Caco-2 (cell line): Measurements from ENCODE around the gene MSLN. TPM values are rescaled to one million over a fixed set of nuclear protein-coding genes. Genes with fewer than 3 reads are reported as not detected.

Source experiments
- BruUV-seq: library from RNA; stranded (reverse); fragments of 400-500 nt; replicated peaks from 2 replicates; lab custom pipeline; 2021; lab: Mats Ljungman, UMichigan
- CTCF ChIA-PET: fragments of 300-600 bp; sonication (Branson Sonifier 250); formaldehyde crosslinking; loops from one replicate; lab custom pipeline; 2022; ENCODE audit warnings: antibody characterized with exemption; lab: Charles Lee
- POLR2A ChIA-PET: fragments of 300-600 bp; sonication (Branson Sonifier 250); formaldehyde crosslinking; loops from one replicate; lab custom pipeline; 2022; ENCODE audit warnings: antibody characterized with exemption; lab: Charles Lee
- DNase-seq, 2 experiments: peaks; one replicate each; pipeline versions ENCODE4 v3.0.0 to v3.0.0-alpha.2; 2020 to 2022
- H3K27me3 ChIP-seq: replicated peaks from 2 replicates; pipeline ENCODE4 v1.6.0; 2011; ENCODE audit warnings: low read length; ENCODE audit not compliant: control insufficient read depth, insufficient read depth
- H3K36me3 ChIP-seq: 2 replicates; pipeline ENCODE4 v1.5.1; 2011; ENCODE audit warnings: low read length; ENCODE audit not compliant: control insufficient read depth, insufficient read depth
- H3K4me1 ChIP-seq: fragments of 250-450 bp; sonication (Bioruptor Pico); 2 replicates; pipeline ENCODE4 v1.5.1; 2020; ENCODE audit warnings: mild to moderate bottlenecking
- H3K4me3 ChIP-seq: 2 replicates; pipeline ENCODE4 v1.5.1; 2011; ENCODE audit warnings: low read depth, mild to moderate bottlenecking, control low read depth, low read length
- H3K9me3 ChIP-seq: fragments of 250-450 bp; sonication (Bioruptor Pico); 2 replicates; pipeline ENCODE4 v1.5.1; 2020; ENCODE audit warnings: mild to moderate bottlenecking, moderate library complexity
- H3K27ac Mint-ChIP-seq: one replicate; pipeline ENCODE4 v1.8.0; 2022; ENCODE audit warnings: mixed read lengths; ENCODE audit not compliant: unreplicated experiment
- H3K27me3 Mint-ChIP-seq: one replicate; pipeline ENCODE4 v1.8.0; 2022; ENCODE audit warnings: mixed read lengths; ENCODE audit not compliant: insufficient read depth, unreplicated experiment
- H3K36me3 Mint-ChIP-seq: one replicate; pipeline ENCODE4 v1.8.0; 2022; ENCODE audit warnings: mild to moderate bottlenecking, mixed read lengths; ENCODE audit not compliant: insufficient read depth, unreplicated experiment
- H3K4me1 Mint-ChIP-seq: one replicate; pipeline ENCODE4 v1.8.0; 2022; ENCODE audit warnings: low read depth, mixed read lengths; ENCODE audit not compliant: unreplicated experiment
- H3K4me3 Mint-ChIP-seq: one replicate; pipeline ENCODE4 v1.8.0; 2022; ENCODE audit warnings: mild to moderate bottlenecking, moderate library complexity, mixed read lengths; ENCODE audit not compliant: unreplicated experiment
- H3K9me3 Mint-ChIP-seq: one replicate; pipeline ENCODE4 v1.8.0; 2022; ENCODE audit warnings: mixed read lengths; ENCODE audit not compliant: unreplicated experiment
- CTCF ChIP-seq, 2 experiments: fragments of 200-600 bp in 1 of 2; IDR thresholded peaks; 1 replicate in 1 of 2; 2 replicates in 1 of 2; pipeline versions ENCODE4 v1.5.1 to v1.8.0; 2011 to 2022; ENCODE audit warnings: antibody characterized with exemption in 1 of 2, control low read depth in 1 of 2, inconsistent platforms in 1 of 2, low read depth in 1 of 2, low read length in 1 of 2, mild to moderate bottlenecking in 1 of 2, moderate library complexity in 1 of 2; ENCODE audit not compliant: insufficient read depth in 1 of 2, severe bottlenecking in 1 of 2, unreplicated experiment in 1 of 2
- intact Hi-C: fragments of 100-400 bp; cut with micrococcal nuclease; formaldehyde crosslinking; loops from one replicate; pipeline ENCODE4 v1.10.0; 2022; ENCODE audit not compliant: unreplicated experiment
- total RNA-seq: library from RNA; stranded (reverse); gene quantifications from 2 replicates; pipeline ENCODE4 v1.2.3, GENCODE V29; 2022

MSLN gene
- total RNA-seq, 1 experiment from 2014 or later: 0.36 TPM

- no peaks in the 10 kb centered on the region for H3K36me3 ChIP-seq
- TF ChIP-seq CTCF (IDR thresholded peaks at IDR 0.05; ENCODE audit: insufficient read depth in 1 of 2, low read depth in 1 of 2, low read length in 1 of 2, severe bottlenecking in 1 of 2, unreplicated experiment in 1 of 2): no peak
- CTCF ChIA-PET: no interaction called here
Measured at GRCh38 chr16:799111-799947, 38.8 kb downstream of the MSLN start.

GRCh38 chr16:799948-800833 lies 39.7 kb downstream of the MSLN start, which contains the start of gene GNG13:
TSS of gene GNG13 (minus strand) at chr16:800734. CDS start at chr16:799077, 1,657 bp downstream.
- no TSS peak for BruUV-seq
- TF ChIP-seq CTCF (IDR thresholded peaks at IDR 0.05; ENCODE audit: insufficient read depth in 1 of 2, low read depth in 1 of 2, low read length in 1 of 2, severe bottlenecking in 1 of 2, unreplicated experiment in 1 of 2): no peak
- Histone ChIP-seq H3K9me3 (no peaks in the 10 kb centered on the region), H3K27me3 (no peaks in the 10 kb centered on the region), H3K4me3 (peak within 1 kb of the TSS; percentile 26), H3K36me3 (no peaks in the 10 kb centered on the region), H3K4me1 (peaks cover 9% of the 10 kb centered on the region)
- Mint-ChIP-seq H3K4me3 (no peak within 1 kb of the TSS), H3K27ac (no peak within 1 kb of the TSS), H3K4me1 (no peaks in the 10 kb centered on the region), H3K9me3 (no peaks in the 10 kb centered on the region), H3K36me3 (peaks cover 42% of the 10 kb centered on the region), H3K27me3 (no peaks in the 10 kb centered on the region)
- ChIA-PET CTCF (interaction anchor here (0.6 kb wide), 3 partner anchors 32 to 76 kb away, joined by 3 to 12 read pairs (median 6); no protein-coding TSS in a partner anchor), POLR2A (interaction anchor here (0.5 kb wide), 1 partner anchor 43 kb away, joined by 4 read pairs; no protein-coding TSS in a partner anchor)
- DNase-seq: peak in 1 of 2 experiments; percentile 52
- intact Hi-C loops: no loop called here

More at GRCh38 chr16:799111-799947, 38.8 kb downstream of the MSLN start:
- Mint-ChIP-seq H3K9me3 (no peaks in the 10 kb centered on the region), H3K27ac (no peak overlapping the region), H3K27me3 (no peaks in the 10 kb centered on the region), H3K4me1 (no peaks in the 10 kb centered on the region), H3K4me3 (no peak overlapping the region), H3K36me3 (peaks cover 42% of the 10 kb centered on the region)
- POLR2A ChIA-PET: no interaction called here
- peaks cover 9% of the 10 kb centered on the region for H3K4me1 ChIP-seq
- no peak overlapping the region for H3K4me3 ChIP-seq
- no TSS peak for BruUV-seq
- DNase-seq: no peak
- no peaks in the 10 kb centered on the region for H3K27me3 ChIP-seq
- no peaks in the 10 kb centered on the region for H3K9me3 ChIP-seq
- intact Hi-C loops: no loop called here
